OCI-LY7 (cell line): Measurements from ENCODE around the gene NTMT1. TPM values are rescaled to one million over a fixed set of nuclear protein-coding genes. Genes with fewer than 3 reads are reported as not detected.

Experiments
- BruUV-seq: library from RNA; stranded (reverse); fragments of 400-500 nt; replicated peaks from 2 replicates; lab custom pipeline; 2021; lab: Mats Ljungman, UMichigan
- CTCF ChIA-PET: fragments of 300-600 bp; sonication (Branson Sonifier 250); formaldehyde crosslinking; loops from one replicate; lab custom pipeline; 2022; ENCODE audit warnings: antibody characterized with exemption; ENCODE audit not compliant: unreplicated experiment; lab: Charles Lee
- POLR2A ChIA-PET: fragments of 300-600 bp; sonication (Branson Sonifier 250); formaldehyde crosslinking; loops from one replicate; lab custom pipeline; 2022; ENCODE audit warnings: antibody characterized with exemption; lab: Charles Lee
- DNase-seq: peaks from one replicate; pipeline ENCODE4 v3.0.0-alpha.2; 2015; ENCODE audit warnings: low spot score
- H2AFZ ChIP-seq: fragments of 200-600 bp; sonication (generic), shearing (Covaris generic); 2 replicates; pipeline ENCODE4 v1.6.1; 2014; ENCODE audit warnings: mild to moderate bottlenecking, antibody characterized with exemption, low read length, moderate library complexity
- H3K27ac ChIP-seq: fragments of 200-600 bp; sonication (generic); 2 replicates; pipeline ENCODE4 v1.5.1; 2014; ENCODE audit warnings: mixed run types, low read depth, mild to moderate bottlenecking, moderate library complexity, low read length, inconsistent platforms; ENCODE audit not compliant: poor library complexity, severe bottlenecking
- H3K36me3 ChIP-seq: fragments of 200-600 bp; sonication (generic); 2 replicates; pipeline ENCODE4 v1.6.1; 2014; ENCODE audit warnings: mild to moderate bottlenecking, antibody characterized with exemption, low read length, moderate library complexity, mixed read lengths; ENCODE audit not compliant: insufficient read depth
- H3K4me1 ChIP-seq: fragments of 200-600 bp; sonication (generic); 2 replicates; pipeline ENCODE4 v1.5.1; 2014; ENCODE audit warnings: mild to moderate bottlenecking, low read length; ENCODE audit not compliant: insufficient read depth, poor library complexity, severe bottlenecking
- H3K4me2 ChIP-seq: fragments of 200-600 bp; sonication (generic); 2 replicates; pipeline ENCODE4 v1.6.1; 2014; ENCODE audit warnings: mild to moderate bottlenecking, low read length
- H3K4me3 ChIP-seq: fragments of 200-600 bp; sonication (generic); 2 replicates; pipeline ENCODE4 v1.5.1; 2014; ENCODE audit warnings: mild to moderate bottlenecking, low read depth, low read length; ENCODE audit not compliant: poor library complexity, severe bottlenecking
- H3K79me2 ChIP-seq: fragments of 200-600 bp; sonication (generic); 2 replicates; pipeline ENCODE4 v1.6.1; 2016; ENCODE audit warnings: low read depth, mild to moderate bottlenecking, low read length, moderate library complexity, mixed read lengths; ENCODE audit not compliant: insufficient read depth
- H3K9me2 ChIP-seq: fragments of 200-600 bp; sonication (generic); 2 replicates; pipeline ENCODE4 v1.6.1; 2016; ENCODE audit warnings: mild to moderate bottlenecking, low read length, mixed read lengths; ENCODE audit not compliant: insufficient read depth
- H3K9me3 ChIP-seq: fragments of 200-600 bp; sonication (generic); 2 replicates; pipeline ENCODE4 v1.6.1; 2014; ENCODE audit warnings: mild to moderate bottlenecking, mixed run types, low read length, mixed read lengths
- H4K20me1 ChIP-seq: fragments of 200-600 bp; sonication (generic); 2 replicates; pipeline ENCODE4 v1.6.1; 2014; ENCODE audit warnings: mild to moderate bottlenecking, antibody characterized with exemption, low read length, moderate library complexity, mixed read lengths; ENCODE audit not compliant: insufficient read depth
- CTCF ChIP-seq: fragments of 200-600 bp; sonication (generic); conservative IDR thresholded peaks from 2 replicates; pipeline ENCODE4 v1.5.1; 2014; ENCODE audit warnings: mild to moderate bottlenecking, antibody characterized with exemption, low read length, moderate library complexity, mixed read lengths
- EZH2phosphoT487 ChIP-seq: fragments of 200-600 bp; sonication (generic); IDR thresholded peaks from 2 replicates; pipeline ENCODE4 v1.6.1; 2018; ENCODE audit warnings: low read depth, borderline replicate concordance, mild to moderate bottlenecking, mixed run types, antibody characterized with exemption, low read length, moderate library complexity, mixed read lengths
- intact Hi-C: fragments of 100-400 bp; cut with micrococcal nuclease; formaldehyde crosslinking; loops from one replicate; pipeline ENCODE4 v1.10.0; 2022; ENCODE audit not compliant: unreplicated experiment
- total RNA-seq, 2 experiments: library from RNA; depleted of rRNA in 1 of 2; stranded (reverse); fragments of >200 nt in 1 of 2; shearing (Covaris generic) in 1 of 2; gene quantifications; 2 replicates each; pipeline ENCODE4 v1.2.3, GENCODE V29; 2014 to 2022

The NTMT1 gene
- total RNA-seq, 2 experiments from 2014 or later, result 46.6 to 59.8 TPM

- TF ChIP-seq CTCF (no peak), EZH2phosphoT487 (no peak)
- H3K79me2 ChIP-seq, result no peaks in the 10 kb centered on the region
- no peak for DNase-seq
- BruUV-seq, result no TSS peak
- no peaks in the 10 kb centered on the region for H3K9me3 ChIP-seq
- H3K9me2 ChIP-seq, result no peaks in the 10 kb centered on the region
- no peak overlapping the region for H2AFZ ChIP-seq
- ChIA-PET POLR2A (no interaction called here), CTCF (no interaction called here)
- no peaks in the 10 kb centered on the region for H3K36me3 ChIP-seq
- intact Hi-C loops, result no loop called here
- no peaks in the 10 kb centered on the region for H4K20me1 ChIP-seq
- H3K4me3 ChIP-seq, result no peak overlapping the region
- no peak overlapping the region for H3K27ac ChIP-seq
- no peak overlapping the region for H3K4me2 ChIP-seq
- no peaks in the 10 kb centered on the region for H3K4me1 ChIP-seq
These were observed 43.3 kb downstream of the NTMT1 start for GRCh38 chr9:129669141-129669718.

- BruUV-seq, result no TSS peak
- no peak for DNase-seq
- Histone ChIP-seq H3K9me3 (no peaks in the 10 kb centered on the region), H3K79me2 (no peaks in the 10 kb centered on the region), H3K9me2 (no peaks in the 10 kb centered on the region), H3K27ac (no peak overlapping the region), H3K4me3 (no peak overlapping the region), H4K20me1 (no peaks in the 10 kb centered on the region), H3K4me2 (no peak overlapping the region), H3K36me3 (no peaks in the 10 kb centered on the region), H2AFZ (no peak overlapping the region), H3K4me1 (no peaks in the 10 kb centered on the region)
- ChIA-PET CTCF (no interaction called here), POLR2A (no interaction called here)
- intact Hi-C loops, result no loop called here
- TF ChIP-seq CTCF (no peak), EZH2phosphoT487 (no peak)
These were observed 44.0 kb downstream of the NTMT1 start for GRCh38 chr9:129669946-129670345.

GRCh38 chr9:129671065-129671464 lies 45.1 kb downstream of the NTMT1 start:
- Histone ChIP-seq H3K9me3 (no peaks in the 10 kb centered on the region), H3K9me2 (no peaks in the 10 kb centered on the region), H3K4me1 (no peaks in the 10 kb centered on the region), H3K36me3 (no peaks in the 10 kb centered on the region), H3K79me2 (no peaks in the 10 kb centered on the region), H3K4me2 (no peak overlapping the region), H3K4me3 (no peak overlapping the region), H3K27ac (no peak overlapping the region), H2AFZ (no peak overlapping the region), H4K20me1 (no peaks in the 10 kb centered on the region)
- DNase-seq, result no peak
- TF ChIP-seq CTCF (no peak), EZH2phosphoT487 (no peak)
- intact Hi-C loops, result no loop called here
- BruUV-seq, result no TSS peak
- POLR2A ChIA-PET, result no interaction called here
- CTCF ChIA-PET, result no interaction called here
